ENCODE data around the gene MAN1A2.

DNA sequence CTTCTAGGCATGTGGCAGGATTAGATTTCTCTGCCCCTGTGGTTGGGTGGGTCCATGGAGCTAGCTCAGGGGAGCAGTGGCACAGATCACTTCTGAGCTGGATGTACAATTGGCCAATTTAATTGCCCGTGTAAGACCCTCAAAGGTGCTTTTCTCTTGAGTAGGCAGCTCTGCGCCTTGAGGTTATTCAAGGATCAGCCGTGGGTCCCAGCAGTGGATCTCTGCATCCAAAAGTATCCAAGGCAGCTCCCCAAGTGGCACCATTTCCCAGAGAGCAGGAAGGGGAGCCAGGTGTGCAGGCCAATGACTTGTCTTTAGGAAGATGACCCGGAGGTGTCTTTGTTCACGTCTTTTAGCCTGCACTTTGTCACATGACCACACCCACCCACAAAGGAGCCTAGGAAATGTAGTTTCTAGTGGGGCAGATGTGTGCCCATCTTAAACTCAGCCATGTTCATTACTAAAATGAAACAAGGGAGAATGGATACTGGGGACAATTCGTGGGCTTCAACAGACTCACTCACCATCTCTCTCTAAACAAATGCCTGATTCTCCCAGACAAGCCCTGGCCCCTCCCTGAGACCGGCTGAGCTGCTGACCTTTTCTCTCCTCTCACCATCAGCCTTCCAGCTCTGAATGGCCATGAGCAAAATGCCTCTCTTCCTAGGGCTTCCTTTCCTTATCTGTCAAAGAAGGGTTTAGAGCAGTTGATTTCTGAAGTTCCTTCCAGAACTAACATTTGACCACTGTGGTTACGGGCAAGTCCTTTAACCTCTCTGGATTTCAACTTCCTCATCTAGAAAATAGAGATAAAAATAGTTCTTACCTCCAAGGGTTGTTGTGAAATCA, 197.2 kb downstream of the MAN1A2 start:
- TF ChIP-seq EZH2 (IDR thresholded peaks at IDR 0.05; ENCODE audit: insufficient read depth, low read length), result no peak
- TF ChIP-seq, protein P1, sequence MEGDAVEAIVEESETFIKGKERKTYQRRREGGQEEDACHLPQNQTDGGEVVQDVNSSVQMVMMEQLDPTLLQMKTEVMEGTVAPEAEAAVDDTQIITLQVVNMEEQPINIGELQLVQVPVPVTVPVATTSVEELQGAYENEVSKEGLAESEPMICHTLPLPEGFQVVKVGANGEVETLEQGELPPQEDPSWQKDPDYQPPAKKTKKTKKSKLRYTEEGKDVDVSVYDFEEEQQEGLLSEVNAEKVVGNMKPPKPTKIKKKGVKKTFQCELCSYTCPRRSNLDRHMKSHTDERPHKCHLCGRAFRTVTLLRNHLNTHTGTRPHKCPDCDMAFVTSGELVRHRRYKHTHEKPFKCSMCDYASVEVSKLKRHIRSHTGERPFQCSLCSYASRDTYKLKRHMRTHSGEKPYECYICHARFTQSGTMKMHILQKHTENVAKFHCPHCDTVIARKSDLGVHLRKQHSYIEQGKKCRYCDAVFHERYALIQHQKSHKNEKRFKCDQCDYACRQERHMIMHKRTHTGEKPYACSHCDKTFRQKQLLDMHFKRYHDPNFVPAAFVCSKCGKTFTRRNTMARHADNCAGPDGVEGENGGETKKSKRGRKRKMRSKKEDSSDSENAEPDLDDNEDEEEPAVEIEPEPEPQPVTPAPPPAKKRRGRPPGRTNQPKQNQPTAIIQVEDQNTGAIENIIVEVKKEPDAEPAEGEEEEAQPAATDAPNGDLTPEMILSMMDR (IDR thresholded peaks at IDR 0.05; ENCODE audit: insufficient read depth, low read depth, low read length), result no peak
